Measurements from ENCODE around the gene METAP1D.

METAP1D gene

GRCh38 chr2:172046866-172047565 is 47.3 kb downstream of the METAP1D start:
- TF ChIP-seq CTCF (IDR thresholded peaks at IDR 0.05; ENCODE audit: low read depth, low read length, missing control alignments) = no peak
- in situ Hi-C loops (cut with HindIII; ENCODE audit: low pct_ligation_motif_present, low sequenced_read_pairs) = no loop called here
- H3K27ac ChIP-seq = no peak overlapping the region

GRCh38 chr2:172047566-172048507 is 48.1 kb downstream of the METAP1D start:
- Histone ChIP-seq H3K36me3 (replicated peaks) (no peaks in the 10 kb centered on the region), H3K27me3 (replicated peaks) (no peaks in the 10 kb centered on the region), H3K4me3 (ENCODE audit: low read depth, low read length) (no peak overlapping the region), H3K27ac (no peak overlapping the region)
- in situ Hi-C loops (cut with HindIII; ENCODE audit: low pct_ligation_motif_present, low sequenced_read_pairs) = no loop called here
- no peak for TF ChIP-seq CTCF (IDR thresholded peaks at IDR 0.05; ENCODE audit: low read depth, low read length, missing control alignments)
- no peak for DNase-seq

More at GRCh38 chr2:172046866-172047565, 47.3 kb downstream of the METAP1D start:
- H3K36me3 ChIP-seq (replicated peaks) = no peaks in the 10 kb centered on the region
- no peak overlapping the region for H3K4me3 ChIP-seq (ENCODE audit: low read depth, low read length)
- DNase-seq = no peak
- no peaks in the 10 kb centered on the region for H3K27me3 ChIP-seq (replicated peaks)

GRCh38 chr2:172048508-172049503 is 49.1 kb downstream of the METAP1D start:
- Histone ChIP-seq H3K27me3 (replicated peaks) (no peaks in the 10 kb centered on the region), H3K27ac (no peak overlapping the region), H3K36me3 (replicated peaks) (no peaks in the 10 kb centered on the region), H3K4me3 (ENCODE audit: low read depth, low read length) (no peak overlapping the region)
- DNase-seq = no peak
- in situ Hi-C loops (cut with HindIII; ENCODE audit: low pct_ligation_motif_present, low sequenced_read_pairs) = no loop called here
- TF ChIP-seq CTCF (IDR thresholded peaks at IDR 0.05; ENCODE audit: low read depth, low read length, missing control alignments) = no peak

- no peak for TF ChIP-seq CTCF (IDR thresholded peaks at IDR 0.05; ENCODE audit: low read depth, low read length, missing control alignments)
- H3K4me3 ChIP-seq (ENCODE audit: low read depth, low read length) = no peak overlapping the region
- H3K36me3 ChIP-seq (replicated peaks) = no peaks in the 10 kb centered on the region
- no peak overlapping the region for H3K27ac ChIP-seq
- H3K27me3 ChIP-seq (replicated peaks) = no peaks in the 10 kb centered on the region
- DNase-seq = no peak
- in situ Hi-C loops (cut with HindIII; ENCODE audit: low pct_ligation_motif_present, low sequenced_read_pairs) = no loop called here
These were observed 49.9 kb downstream of the METAP1D start for GRCh38 chr2:172049567-172050120.

- H3K4me3 ChIP-seq (ENCODE audit: low read depth, low read length) = no peak overlapping the region
- in situ Hi-C loops (cut with HindIII; ENCODE audit: low pct_ligation_motif_present, low sequenced_read_pairs) = no loop called here
- DNase-seq = no peak
These were observed 50.8 kb downstream of the METAP1D start for GRCh38 chr2:172050479-172051125.

More at GRCh38 chr2:172050479-172051125, 50.8 kb downstream of the METAP1D start:
- Histone ChIP-seq H3K27me3 (replicated peaks) (no peaks in the 10 kb centered on the region), H3K27ac (no peak overlapping the region), H3K36me3 (replicated peaks) (no peaks in the 10 kb centered on the region)
- no peak for TF ChIP-seq CTCF (IDR thresholded peaks at IDR 0.05; ENCODE audit: low read depth, low read length, missing control alignments)
